Femur (tissue), 1 donor: ENCODE data around the gene HHAT.

Experiments used
- DNase-seq: peaks from one replicate; pipeline ENCODE4 v3.0.0-alpha.2; 2017

Gene HHAT

DNA sequence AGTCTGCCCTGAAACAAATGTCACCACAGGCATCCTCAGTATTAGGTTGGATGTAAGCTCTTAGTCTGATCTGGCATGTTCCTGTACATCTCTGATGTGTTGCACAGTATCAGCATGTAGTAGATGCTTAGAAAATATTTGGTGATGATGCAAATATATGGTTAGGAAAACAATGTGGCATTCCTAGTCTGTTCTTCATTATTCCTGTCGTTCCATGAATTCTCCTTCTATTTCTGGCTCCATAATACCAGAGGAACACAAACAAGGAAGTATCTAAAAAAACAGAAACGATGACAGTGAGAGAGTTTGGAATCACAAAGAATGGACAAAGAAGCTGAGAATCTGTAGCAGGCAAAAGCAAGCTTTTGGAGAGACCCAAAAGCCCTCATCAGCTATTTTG lies 236.6 kb downstream of the HHAT start:
- DNase-seq: no peak

DNA sequence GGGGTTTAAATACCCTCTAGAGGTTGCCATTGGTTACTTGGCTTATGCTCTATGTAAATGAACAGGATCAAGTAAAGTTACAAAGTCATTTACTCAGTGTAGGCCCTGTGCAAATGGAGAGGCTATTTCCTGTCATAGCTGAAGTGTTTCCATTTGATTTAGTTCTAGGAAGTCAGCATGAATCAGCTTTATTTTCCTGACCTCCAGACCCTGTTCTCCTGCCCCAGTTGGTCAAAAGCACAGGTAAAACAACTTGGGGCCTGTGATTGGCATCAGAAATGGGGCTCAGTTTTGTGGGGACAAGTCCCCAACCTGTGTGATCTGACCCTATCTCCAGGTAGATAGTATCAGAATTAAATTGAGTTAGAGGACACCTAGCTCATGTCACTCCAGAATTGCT lies 239.9 kb downstream of the HHAT start:
- DNase-seq: no peak

DNA sequence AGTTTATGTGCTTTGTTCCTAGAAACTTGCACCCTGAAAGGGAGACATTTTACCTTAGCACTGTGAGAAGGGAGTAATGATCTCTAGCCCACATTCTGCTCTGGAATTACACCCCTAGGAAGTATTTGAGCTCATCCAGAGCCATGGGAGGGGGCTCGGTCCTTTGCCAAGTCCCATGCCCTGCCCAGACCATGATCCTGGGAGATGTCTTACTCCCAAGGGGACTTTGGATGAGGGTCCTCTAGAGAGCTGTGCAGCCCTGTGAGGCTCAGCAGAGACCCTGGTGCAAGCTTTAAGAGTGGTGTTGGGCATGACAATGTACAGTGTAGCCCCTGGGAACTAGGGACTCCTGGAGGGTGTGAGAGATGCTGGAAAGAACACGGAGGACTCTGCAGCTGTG lies 241.4 kb downstream of the HHAT start:
- DNase-seq: no peak

DNA sequence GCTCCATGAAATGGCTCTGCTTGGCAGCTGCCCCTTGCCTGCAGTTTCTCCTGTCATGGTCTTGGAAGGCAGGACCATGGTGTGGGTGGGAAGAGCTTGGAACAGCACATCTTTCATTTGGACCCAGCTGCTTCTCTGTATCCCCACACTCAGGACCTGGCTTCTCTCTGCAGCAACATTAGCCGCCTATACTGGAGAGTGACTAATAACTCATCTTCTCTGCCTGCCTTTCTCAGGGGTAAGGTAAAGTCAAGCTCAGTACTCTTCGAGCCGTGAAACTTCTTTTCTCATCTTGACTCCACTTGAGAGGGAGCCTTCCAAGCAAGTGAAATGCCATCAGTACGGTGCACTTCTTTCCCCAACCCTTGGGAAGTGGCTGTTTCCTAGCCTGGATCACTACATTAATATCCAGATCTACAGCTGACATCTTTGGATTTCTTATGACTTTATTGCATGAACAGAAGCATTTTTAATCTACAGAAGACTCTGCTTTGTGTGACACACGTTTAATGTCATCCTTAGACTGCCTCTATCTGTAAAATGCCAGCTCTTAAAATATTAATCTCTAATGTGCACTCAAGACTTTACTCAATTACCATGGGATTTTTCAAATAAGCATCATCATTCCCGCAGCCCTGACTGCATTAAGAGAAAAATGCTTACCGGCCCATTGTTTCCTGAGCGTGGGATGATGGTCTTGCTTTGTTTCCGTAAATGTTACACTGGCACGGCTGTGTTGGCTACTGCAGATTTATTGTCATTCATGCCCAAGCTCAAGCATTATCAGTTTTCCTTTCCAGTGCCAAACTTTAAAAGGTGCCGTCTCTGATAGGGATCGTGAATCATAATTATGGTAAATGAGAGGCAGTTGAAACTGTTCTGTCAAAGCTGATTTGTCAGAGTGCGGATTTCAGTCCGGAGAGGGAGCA lies 242.9 kb downstream of the HHAT start:
- DNase-seq: no peak

DNA sequence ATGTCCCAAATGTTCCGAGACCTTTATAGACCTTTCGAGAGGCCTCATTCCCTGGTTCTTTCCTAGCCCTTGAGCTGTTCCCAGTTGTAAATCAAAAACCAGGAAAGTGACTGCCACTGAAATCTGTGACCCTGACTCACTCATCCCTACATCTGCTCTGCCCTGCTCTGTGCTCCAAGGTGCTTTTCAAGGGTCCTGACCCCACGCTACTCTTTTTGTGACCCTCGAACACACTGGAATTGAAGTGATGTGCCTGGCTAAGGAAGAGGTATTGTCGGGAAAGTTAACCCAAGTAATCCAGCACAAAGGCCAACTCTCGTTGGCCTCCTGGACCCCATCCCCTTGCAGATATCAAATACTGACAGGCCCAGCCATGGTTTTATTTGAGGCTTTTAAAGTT lies 244.4 kb downstream of the HHAT start:
- no peak for DNase-seq

DNA sequence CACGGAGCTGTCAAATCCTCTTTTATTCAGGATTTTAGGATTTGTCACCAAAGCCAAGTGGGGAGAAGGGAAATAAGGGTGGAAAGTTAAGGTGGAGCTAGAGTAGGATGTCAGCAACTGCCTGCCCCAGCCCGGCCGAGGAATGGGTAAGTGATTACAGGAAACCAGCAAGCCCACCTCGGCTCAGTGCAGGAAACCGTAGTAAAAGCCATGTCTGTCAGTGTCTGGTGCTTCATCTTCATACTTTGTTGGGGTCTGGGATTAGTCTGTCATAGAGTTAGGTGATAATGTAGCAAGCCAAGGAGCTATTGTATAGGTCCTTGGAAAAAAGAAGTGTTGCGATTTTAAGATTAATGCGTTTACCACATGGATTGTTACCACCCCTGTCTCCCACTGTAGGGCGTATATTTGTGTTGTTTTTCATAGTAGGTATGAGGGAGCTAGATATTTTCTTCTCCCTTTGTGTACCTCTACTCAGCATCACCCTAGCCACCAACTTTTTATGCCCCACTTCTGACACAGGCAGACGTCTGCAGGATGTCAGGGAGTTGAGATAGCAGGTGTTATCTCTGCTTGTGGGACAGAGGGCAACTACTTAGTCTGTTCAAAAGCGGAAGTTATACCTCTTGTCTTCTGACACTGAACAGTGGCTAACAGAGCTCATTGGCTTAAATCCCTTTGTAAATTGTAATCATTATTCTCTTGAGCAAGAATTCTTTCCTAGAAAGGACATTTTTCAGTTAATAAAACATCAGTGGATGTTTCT lies 253.7 kb downstream of the HHAT start:
- no peak for DNase-seq

DNA sequence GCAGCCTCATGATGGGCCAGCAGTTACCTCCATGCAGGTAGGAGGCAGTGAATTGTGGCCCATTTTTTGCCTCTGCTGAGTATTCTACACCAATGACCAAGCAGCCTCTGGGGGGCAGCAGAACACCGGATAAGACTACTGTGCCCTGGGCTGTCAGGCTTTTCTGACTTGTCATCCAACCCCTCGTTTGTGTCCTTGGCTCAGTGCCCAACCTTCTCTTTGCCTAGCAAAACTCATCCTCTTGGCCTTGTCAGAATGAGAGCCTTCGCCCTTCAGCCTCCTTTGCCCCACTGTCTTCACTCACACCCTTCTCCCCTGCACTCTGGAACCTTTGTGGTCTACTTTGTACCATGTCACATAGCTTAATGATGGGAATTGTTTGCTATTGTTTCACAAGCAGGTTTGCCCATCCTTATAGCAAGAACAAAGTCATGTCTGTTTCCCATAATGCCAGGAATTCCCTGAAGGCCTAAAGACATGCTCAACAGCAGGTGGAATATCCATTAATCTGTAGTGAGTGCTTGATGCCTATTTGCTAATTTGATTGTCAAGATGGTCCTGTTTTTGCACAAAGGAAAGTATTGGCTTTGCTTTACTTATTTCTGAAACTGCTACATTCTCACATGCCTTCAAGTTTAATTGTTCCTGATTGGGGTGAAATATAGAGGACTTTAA lies 255.9 kb downstream of the HHAT start:
- peak; percentile 77 for DNase-seq

DNA sequence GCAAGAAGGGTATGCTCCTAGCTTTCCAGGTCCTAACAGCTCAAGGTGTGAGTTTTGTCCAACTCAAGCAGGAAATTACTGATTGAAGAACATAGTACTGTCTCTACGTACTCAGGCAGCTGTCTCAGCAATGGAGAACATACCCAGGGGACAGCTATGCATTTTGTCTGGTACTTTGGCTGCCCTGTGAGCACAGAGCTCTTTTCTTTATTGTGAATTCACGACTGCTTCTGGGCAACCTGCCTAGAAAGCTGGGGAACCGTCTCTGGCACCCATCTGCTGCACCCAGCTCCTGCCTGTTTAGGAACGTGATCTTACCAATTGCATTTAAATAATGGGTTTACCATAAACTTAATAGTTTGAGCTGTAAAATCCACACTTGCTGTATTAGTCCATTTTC lies 258.1 kb downstream of the HHAT start:
- no peak for DNase-seq

DNA sequence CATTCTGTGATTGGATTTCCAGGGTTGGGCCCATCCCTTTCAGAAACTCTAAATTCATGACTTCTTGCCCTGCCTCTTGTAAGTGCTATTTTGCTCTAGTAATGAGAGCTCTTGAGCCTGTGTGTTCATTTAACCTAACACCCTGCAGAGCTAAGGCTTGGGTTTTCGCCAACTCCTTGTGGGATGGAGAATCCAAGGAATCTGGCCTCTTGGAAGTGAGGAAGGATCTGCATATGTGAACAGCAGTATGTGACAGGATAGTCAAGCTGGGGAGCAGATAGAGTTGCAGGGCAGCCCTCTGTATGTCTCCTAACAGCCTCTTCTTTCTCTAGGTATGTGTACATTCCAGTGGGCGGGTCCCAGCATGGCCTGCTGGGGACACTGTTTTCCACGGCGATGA lies 258.9 kb downstream of the HHAT start:
- no peak for DNase-seq

DNA sequence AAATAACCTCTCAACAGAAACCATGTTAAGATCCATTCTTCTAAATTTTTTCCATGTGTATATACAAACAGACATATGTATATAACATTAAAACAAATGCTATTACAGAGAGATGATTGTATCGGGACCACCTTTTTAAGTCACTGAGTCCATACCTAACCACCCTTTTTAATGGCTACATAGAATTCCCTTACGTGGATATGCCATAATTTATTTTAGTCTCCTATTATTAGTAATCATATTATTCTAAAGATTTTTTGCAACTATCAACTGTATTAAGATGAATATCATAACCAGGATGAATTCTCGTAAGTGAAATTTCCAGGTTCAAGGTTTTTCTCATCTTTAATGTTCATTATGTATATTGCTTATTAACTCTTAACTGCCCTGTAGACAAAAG lies 259.7 kb downstream of the HHAT start:
- DNase-seq: no peak

DNA sequence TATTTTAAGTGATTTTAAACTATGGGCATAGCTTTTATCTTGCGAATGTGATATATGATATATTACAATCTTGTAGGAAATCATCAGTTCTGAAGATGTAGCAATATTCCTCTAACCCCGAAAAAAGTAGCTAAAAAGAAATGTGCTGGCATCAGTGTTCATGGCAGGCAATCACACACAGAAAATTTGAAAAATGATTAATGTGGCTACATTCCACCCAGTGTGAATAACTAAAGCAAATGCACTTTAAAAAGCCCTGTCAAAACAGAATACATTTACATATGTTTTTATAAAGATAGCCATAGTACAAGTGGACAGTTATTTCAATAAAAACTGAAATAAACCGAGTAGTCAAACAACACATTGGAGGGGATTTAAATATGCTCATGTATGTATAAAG lies 260.2 kb downstream of the HHAT start:
- no peak for DNase-seq

DNA sequence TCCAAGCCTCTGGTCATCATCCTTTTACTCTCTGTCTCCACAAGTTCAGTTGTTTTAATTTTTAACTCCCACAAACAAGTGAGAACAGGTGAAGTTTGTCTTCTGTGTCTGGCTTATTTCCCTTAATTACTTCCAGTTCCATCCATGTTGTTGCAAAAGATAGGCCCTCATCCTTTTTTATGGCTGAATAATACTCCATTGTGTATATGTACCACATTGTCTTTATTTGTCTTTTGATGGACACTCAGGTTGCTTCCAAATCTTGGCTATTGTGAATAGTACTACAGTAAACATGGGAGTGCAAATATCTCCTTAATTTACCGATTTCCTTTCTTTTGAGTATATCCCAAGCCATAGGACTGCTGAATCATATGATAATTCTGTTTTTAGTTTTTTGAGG lies 262.5 kb downstream of the HHAT start:
- DNase-seq: no peak

DNA sequence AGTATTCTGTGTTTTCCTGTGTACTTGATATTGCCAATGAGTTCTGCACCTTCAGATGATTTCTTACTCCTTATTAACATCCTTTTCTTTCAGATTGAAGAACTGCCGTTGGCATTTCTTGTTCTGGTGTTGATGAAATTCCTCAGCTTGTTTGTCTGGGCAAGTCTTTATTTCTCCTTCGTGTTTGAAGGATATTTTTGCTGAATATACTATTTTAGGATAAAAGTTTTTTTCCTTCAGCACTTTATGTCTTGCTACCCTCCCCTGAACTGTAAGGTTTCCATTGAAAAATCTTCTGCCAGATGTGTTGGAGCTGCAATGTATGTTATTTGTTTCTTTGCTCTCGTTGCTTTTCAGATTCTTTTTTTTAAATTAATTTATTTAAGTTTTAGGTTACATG lies 265.9 kb downstream of the HHAT start:
- DNase-seq: no peak

DNA sequence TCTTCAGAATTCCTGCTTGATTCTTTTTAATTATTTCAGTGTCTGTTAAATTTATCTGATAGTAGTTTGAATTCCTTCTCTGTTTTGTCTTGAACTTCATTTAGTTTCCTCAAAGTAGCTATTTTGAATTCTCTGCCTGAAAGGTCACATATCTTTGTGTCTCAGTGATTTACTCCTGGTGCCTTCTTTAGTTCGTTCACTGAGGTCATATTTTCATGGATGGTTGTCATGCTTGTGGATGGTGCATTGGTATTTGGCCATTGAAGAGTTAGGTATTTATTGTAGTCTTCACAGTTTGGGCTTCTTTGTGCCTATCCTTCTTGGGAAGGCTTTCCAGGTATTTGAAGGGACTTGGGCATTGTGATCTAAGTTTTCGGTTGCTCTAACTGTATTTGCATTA lies 267.9 kb downstream of the HHAT start:
- no peak for DNase-seq

DNA sequence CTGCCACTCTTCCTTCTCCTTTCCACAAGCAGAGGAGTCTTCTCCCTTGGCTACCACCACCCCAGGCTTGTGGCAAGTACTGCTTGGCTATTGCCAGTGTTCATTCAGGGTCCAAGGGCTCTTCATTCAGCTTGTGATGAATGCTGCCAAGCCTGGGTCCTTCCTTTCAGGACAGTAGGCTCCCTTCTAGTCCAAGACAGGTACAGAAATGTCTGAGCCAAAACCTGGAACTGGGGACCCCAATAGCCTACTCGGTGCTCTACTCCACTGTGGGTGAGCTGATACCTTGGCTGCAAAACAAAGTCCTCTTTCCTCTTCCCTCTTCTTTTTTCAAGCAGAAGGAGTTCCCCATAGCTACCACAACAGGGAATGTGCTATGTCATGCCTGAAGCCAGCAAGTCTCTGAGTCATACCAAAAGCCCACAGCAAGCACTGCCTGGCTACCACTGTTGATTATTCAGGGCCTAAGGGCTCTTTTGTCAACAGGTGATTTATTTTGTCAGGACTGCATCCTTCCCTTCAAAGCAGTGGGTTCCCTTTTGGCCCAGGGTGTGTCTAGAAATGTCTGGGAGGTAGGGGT lies 268.9 kb downstream of the HHAT start:
- DNase-seq: no peak

DNA sequence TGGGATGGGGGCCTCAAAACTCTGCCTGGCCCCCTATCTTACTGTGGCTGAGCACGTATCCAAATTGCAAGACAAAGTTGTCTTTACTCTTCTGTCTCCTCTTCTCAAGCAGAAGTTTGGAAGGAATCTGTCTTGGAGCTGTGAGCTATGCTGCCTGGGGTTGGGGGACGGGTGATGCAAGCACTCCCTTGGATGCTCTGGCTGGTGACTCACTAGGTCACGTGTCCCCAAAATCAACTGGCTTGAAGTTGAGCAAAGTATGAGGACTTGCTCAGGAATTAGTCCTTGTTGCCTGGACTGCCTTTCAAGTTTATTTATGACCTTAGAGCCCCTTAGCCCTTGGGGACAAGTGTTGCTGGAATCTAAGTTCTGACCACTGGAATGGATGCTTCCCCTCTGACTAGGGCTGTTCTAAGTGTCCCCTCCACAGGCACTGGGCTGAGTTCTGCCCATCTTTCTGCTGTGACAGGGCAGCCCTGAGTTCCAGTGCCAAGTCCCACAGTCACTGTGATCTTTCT lies 269.5 kb downstream of the HHAT start:
- no peak for DNase-seq

DNA sequence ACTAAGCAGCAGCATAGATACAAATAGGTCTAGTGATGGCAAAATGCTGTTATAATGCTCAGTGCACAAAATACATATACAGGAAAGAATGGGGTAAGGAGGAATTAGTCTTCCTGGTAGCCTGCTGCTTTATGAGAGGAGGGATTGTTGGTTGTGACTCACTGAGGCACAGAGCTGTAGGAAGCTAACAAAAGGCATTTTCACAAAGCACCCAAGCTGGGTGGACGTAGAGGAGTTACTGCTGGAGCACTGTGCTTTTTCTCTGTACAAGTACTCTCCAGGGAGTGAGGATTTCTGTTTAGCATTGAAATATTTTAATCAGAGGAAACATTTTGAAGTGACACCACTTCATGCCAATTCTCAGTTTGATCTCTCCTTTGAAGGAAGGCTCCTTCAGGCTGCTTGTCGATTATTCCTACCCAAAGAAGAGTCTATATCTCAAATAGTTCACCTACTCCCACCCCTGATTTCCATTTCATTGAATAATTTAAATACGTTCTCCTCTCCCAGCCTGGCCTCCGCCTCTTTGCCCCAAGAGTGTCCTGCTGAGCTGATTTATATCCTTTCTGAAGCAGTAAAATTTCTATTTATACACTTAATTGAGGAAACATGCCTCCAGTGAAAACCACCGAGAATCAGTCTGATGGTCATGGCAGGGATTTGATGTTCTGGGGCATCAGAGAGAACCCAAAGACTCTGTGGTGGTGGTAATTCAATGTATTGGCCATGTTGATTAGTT lies 271.9 kb downstream of the HHAT start:
- no peak for DNase-seq

DNA sequence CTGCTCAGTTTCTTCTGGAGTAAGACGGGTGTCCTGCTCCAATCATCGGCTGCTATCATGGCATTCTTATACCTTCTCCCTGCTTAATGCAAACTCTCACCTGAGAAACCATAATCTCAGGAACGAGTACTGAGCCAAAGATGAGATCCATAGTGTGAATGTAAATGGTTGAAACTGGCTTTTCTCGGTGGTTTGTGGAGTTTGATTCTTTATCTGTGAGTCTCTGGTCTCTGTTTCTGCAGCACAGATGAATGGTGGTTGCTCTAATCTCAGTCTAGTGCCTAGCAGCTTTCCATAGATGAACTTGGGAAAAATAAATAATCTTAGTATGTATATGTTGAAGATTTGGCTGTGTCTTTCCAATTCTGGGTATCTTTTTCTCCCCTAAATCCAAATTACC lies 274.4 kb downstream of the HHAT start:
- no peak for DNase-seq

DNA sequence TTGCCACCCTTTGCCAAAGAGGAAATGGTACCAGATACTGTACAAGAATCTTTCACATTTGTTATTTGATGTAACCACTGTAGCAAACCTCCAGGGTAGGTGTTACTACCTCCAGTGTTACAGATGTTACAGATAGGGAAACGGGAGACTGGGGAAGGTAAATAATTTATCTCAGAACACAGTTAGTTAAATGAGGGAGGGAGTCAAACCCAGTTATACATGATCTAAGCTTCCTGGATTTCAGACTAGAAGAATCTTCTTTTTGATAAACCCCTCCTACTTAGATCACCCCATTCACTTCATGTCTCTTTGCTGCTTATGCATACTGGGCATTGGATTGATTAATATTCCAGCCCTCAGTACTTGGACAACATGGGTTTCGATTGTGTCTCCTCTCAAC lies 276.4 kb downstream of the HHAT start:
- no peak for DNase-seq

DNA sequence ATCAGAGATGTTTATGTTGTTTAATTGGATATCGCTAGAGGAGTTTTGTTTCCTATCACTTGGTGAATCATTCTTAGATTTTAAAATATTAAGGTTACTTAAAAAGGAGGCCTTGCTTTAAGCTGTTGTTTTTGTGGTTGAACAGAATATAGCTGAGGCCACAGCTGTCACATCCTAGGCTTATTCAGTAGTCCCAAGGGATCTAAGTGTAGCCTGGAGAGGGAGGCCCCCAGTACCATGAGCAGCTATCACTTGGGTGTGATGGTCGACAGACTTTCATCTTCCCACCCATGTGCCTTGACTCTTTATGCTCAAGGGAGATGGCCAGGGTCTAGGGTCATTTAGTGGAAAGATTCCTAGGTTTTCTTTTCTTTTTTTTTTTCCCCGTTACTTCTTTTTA lies 278.7 kb downstream of the HHAT start:
- no peak for DNase-seq

DNA sequence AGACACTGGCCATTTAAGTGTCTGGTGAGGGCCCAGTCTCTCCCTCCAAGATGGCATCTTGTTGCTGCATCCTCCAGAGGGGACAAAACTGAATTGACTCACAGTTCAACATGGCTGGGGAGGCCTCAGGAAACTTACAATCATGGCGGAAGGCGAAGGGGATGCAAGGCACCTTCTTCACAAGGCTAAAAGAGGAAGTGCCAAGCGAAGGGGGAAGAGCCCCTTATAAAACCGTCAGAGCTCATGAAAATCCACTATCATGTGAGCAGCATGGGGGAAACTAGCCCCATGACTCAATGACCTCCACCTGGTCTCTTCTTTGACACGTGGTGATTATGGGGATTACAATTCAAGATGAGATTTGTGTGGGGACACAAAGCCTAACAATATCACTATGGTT lies 280.1 kb downstream of the HHAT start:
- no peak for DNase-seq

DNA sequence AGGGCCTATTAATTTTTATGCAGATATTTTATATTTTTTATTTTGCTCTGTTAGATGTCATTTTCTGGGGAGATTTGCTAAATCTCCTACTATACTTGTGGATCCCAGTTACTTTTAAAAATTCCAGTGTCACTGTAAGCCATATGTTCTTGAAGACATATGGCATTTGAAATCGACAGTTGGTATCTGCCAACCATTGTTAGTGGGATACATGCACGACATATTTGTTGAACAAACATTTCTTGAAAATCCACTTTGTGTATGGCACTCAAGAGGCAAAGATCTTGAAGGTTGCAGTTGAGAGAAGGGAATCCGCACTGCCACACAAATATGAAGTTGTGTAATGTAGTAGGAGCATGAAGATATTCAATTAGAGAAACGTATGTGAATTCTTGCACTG lies 287.7 kb downstream of the HHAT start:
- DNase-seq: no peak
